ENCODE results near the gene CNTNAP4.

The CNTNAP4 gene

DNA sequence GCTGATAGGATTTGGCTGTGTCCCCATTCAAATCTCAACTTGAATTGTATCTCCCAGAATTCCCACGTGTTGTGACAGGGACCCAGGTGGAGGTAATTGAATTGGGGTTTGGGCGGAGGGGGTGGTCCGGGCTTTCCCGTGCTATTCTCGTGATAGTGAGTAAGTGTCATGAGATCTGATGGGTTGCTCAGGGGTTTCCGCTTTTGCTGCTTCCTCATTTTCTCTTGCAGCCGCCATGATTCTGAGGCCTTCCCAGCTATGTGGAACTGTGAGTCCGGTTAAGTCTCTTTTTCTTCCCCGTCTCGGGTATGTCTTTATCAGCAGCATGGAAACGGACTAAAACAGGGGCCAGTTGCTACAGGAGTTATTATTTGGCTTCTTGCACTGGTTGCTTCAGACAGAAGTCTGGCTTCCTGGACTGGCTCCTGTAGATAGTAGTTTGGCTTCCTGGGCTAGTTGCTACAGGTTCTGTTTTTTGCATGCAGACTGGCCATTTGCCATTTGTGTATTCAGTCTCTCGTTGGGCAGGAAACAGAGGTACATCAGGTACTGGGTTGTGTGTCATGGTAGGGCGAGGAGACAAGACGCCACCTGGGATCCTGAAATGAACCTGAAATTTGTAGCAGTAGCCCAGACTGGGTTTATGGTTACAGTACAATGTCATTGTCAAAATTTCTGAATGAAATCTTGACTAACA, 32.6 kb downstream of the CNTNAP4 start:
- DNase-seq (ENCODE audit: low read depth in 2 of 2), result no peak

DNA sequence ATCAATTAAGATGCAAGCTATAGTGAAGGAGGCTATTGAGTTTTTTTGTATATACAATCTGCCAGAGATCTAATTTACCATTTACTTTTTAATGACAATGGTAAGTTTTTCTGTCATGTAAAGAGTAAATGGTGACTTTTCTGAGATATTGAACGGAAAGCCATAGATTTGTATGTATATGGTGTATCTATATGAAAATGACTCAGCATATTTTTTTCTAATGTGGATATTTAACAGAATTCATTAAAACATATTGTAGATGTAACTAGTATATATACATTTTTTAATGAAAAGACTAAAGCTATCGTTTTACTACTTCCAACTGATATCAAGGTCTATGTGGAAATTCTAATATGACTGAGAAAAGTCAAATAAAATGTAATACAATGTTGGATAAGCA, 34.1 kb downstream of the CNTNAP4 start:
- no peak for DNase-seq (ENCODE audit: low read depth in 2 of 2)

DNA sequence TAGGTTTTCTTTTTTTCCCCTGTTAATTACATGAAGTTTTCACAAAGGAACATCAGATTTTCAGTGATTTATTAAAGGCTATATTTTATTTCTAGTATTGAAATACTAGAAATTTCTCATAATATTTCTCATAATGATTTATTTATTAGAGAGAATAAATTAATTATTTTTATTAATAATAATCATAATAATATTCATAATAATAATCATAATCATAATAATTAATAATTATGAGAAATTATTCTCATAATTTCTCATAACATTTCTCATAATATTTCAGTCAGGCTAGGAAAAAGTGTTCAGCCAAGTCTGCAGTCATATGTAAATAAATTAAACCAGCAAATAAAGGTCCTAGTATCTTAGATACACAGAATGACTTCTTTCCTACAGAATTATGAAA, 41.4 kb downstream of the CNTNAP4 start:
- no peak for DNase-seq (ENCODE audit: low read depth in 2 of 2)

DNA sequence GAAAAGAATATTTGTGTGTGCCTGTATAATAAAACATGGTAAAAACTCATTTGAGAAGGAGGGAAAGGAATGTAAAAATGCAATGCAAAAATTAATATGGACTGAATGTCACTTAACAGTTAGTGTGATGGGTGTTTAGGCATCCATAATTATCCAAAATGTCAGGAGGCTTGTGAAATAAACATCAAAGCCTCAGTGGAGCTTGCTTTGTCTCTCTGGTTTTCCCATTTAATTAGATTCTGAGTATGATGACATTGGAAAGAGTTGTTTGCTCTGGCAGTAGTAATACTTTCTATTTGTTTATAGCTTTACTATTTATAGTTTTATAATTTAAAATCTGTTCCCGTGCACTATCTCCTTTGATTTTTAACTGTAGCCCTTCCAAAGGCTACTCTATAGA, 51.9 kb downstream of the CNTNAP4 start:
- DNase-seq (ENCODE audit: low read depth in 2 of 2), result no peak

DNA sequence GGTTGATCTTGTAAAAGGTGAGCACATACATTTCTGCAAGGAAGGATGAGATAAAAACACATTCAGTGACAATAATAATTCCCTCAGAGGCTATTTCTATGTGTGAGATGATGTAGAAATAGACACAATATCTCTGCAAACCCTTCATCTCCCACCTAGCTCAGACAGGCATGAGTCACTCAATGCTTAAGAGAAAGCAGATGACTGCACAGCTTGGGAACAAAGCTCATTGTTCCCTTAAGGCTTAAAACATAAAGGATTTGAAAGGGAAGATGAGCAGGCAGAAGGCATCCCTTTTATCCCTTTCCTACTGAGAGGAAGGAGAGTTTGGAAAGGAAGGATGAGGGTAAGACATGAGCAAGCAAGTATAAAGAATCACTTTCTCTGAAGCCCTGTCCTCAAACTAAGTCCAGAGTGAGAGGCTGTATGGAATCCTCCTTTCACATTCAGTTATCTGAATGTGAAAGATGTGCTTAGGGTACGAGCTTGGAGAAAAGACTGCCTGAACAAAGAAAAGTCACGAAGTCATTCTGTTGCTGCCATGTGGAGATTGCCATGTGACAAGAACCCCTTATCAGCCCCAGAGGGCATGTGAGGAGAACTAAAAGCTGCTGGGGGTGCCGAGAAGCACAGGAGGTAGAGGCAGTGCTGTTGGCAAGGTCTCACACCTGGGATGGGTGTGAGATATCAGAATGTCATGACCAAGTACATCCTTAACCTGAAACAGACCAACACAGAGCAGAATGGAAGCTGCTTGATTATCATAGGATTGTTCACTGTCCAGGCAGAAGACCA, 58.2 kb downstream of the CNTNAP4 start:
- DNase-seq (ENCODE audit: low read depth in 2 of 2), result no peak

DNA sequence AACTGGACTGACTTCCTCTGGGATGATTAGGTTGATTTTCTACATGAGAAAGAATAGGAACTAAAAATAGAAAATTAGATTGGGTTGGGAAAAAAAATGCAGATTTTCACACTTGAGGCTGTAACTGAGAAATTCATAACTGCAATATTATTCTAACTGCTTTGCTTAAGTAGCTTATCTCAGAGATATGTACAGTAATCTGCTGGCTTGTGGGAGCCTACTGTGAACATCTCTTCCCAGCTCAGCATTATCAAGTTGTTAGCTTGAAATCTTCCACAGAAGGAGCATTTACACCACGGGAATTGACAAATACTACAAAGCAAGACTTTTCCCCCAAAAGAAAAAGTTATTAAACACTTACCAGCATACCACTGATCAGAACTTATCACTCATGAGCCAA, 58.9 kb downstream of the CNTNAP4 start:
- DNase-seq (ENCODE audit: low read depth in 2 of 2), result no peak

DNA sequence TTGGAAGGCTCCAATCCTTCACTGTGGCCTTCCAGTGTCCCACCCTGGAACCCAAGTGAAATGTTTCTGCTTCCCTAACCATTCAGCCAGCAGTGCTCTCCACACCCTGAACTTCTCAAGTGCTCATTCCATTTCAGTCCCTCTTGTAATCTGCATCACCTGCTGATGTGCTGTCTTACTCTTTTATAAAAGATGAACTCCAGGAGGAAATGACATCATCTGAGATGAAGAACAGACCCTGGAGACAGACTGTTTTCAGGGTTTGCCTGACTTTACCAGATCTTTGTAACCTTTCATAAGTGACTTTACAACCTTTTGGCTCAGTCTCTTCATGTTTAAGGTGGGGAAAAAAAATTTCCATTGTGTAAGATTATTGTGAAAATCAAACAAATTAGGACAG, 61.3 kb downstream of the CNTNAP4 start:
- no peak for DNase-seq (ENCODE audit: low read depth in 2 of 2)

DNA sequence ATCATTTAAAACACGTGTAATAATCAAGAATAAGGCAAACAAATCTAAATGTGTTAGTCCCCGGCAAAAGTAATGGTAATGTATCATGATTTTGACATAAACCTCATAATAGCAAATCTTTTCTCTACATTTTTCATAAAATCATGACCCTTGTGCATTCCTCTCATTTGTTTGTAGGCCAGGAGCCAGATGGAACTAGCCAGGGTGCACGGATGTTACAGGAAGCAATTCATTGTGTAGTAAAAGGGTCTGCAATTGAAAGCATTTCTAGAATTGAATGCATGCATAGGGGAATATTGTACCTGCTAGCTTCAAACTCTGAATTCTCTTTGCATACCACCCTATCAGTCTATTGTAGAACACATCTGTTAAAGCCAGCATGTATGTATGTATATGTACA, 66.6 kb downstream of the CNTNAP4 start:
- no peak for DNase-seq (ENCODE audit: low read depth in 2 of 2)

DNA sequence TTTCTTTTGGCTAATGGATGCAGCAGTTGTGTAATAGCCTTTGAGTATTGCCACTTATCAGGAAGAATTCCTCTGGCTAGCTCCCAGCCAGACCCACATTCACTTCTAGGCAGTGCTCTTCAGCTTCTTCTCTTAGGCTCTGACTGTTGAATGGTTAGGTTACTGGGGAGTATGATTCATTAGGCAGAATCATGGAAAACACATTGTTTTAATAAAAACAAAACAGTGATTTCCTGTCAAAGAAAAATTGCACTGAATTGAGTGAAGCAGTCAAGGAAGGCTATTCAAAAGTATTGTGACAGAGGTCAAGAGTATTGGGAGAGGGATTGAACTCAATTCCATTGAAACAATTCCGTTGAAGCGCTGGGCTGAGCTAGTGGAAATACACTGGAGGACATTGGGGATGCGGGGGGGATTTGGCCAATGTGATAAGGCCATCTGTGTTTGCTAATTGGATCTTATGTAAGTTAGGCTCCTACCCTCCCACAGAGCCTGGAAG, 68.0 kb downstream of the CNTNAP4 start:
- DNase-seq (ENCODE audit: low read depth in 2 of 2), result no peak

DNA sequence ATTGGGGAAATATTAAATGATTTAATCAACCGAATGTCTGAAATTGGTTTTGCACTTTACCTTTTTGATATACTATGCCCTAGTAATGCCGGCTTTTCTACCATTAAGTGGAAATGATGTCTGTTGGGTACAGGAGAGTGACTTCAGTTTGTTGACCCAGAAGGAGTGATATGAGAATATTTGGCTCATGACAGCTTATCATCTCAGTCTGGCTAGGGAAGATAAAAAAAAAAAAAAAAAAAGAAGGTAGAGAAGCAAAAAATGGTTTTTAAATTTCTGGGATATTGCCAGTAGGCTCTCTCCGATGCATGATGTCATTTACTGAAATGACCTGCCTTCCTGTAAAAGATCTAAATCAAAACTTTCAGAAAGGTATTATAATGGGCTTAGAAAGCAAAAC, 69.0 kb downstream of the CNTNAP4 start:
- no peak for DNase-seq (ENCODE audit: low read depth in 2 of 2)

DNA sequence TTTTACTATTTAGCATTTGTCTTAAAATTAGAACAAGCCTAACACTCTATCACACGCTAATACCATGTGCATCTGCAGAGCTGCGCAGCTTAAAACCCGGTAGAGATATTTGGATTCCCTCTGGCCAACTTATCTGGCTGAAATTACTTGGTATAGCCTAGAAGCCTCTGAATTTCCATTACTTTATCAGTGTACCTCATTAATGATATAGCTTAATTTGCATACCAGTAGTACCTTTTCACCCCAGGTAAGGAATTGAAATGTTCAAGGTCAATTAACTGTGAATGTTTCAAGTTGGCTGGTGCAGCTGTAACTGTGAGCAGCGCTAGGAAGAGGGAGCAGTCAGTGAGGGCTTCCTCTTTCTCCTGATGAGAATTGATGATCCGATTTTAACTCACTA, 74.2 kb downstream of the CNTNAP4 start:
- DNase-seq (ENCODE audit: low read depth in 2 of 2), result no peak

DNA sequence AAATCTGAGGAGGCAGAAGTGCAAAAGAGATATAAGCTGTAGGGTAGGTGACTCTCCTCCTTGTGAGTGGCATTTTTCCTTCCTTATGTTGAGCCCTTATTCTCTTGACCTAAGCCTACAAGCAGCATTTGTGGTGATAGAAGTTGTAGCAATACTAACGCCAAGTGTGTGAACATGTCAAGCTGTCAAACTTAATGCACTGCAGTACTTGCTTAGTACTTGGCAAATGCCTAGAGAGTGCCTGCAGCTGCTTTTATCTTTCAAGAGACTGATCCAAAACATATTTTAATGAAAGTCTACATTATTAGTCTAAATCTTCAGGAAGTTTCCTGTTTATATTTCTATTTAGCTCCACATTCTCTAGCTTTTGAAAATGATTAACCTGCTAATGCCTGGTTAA, 83.2 kb downstream of the CNTNAP4 start:
- DNase-seq (ENCODE audit: low read depth in 2 of 2), result no peak

DNA sequence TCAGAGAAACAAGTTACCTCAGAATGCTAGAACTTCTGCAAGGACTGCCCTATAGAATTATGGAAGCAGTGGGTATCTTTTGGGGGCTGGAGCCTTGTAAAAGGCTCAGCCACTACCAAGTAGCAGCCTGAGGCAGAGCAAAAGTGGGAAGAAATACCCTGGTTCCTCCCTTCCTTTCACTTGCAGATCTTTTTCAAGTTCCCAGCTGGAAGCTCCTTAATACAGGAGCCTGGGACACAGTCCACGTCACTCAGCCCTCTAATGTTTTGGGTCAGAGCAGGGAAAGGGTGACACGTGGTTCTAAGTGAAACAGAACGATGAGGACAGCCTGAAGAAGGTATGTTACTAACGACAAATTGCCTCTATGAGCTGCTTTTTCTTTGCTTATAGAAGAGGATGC, 93.1 kb downstream of the CNTNAP4 start:
- DNase-seq (ENCODE audit: low read depth in 2 of 2), result no peak

DNA sequence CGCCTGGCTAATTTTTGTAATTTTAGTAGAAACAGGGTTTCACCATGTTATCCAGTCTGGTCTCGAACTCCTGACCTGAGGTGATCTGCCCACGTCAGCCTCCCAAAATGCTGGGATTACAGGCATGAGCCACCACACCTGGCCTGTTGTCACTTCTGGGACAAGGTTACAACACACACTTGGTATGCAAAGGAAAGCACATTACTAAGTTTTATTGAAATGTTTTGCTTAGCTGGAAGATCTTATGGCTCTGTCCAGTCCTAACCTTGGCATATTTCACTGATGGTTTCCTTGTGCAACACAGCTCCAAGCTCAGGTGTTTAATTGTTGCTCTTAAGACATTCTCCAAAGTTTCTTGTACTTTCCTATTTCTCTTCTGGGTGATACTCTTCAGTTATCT, 94.2 kb downstream of the CNTNAP4 start:
- DNase-seq (ENCODE audit: low read depth in 2 of 2), result no peak

DNA sequence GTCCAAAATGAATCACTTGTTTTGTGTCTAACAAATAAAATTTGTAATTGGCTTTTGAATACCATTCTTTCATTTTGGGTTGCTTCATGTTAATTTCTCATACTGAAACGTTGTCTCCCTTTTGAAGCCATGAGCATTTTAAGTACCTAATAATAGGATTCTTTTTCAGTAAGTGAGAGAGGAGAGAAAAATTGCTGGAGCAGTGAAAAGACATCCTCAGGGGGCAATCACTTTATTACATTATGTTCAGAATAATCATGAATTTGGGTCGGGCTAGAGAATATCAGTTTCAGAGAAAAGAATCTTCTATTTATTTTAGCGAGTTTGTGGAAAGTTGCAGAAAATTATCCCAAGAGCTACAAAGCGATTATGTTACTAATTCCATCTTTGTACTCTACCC, 96.8 kb downstream of the CNTNAP4 start:
- DNase-seq (ENCODE audit: low read depth in 2 of 2), result no peak

DNA sequence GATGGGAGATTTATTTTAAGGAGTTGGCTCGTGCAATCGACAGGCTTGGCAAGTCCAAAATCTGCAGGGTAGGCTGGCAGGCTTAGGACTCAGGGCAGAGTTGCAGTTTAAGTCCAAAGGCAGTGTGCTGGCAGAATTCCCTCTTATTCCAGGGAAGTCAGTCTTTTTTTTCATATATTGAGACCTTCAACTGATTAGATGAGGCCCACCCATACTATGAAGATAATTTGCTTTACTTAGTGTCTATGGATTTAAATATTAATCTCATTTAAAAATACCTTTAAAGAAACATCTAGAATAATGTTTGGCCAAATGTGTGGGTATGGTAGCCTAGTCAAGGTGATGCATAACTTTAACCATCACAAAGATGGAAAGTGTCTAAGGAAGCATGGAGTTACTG, 99.8 kb downstream of the CNTNAP4 start:
- DNase-seq (ENCODE audit: low read depth in 2 of 2), result no peak

DNA sequence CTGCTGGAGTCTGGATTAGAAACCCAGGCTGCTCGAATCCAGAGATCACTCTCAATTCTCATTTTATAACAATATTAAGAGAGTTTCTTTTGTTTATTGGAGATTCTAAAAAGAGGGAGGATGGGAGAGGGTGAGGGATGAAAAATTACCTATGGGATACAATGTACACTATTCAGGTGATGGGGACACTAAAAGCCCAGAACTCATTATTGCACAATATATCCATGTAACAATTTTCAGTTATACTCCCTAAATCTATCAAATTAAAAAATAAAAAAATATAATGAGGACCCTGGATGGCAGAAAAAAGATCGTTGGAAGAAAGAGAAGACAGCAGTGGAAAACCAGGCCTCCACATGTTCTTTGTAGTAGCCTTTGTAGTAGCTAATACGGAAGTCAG, 100.8 kb downstream of the CNTNAP4 start:
- no peak for DNase-seq (ENCODE audit: low read depth in 2 of 2)

DNA sequence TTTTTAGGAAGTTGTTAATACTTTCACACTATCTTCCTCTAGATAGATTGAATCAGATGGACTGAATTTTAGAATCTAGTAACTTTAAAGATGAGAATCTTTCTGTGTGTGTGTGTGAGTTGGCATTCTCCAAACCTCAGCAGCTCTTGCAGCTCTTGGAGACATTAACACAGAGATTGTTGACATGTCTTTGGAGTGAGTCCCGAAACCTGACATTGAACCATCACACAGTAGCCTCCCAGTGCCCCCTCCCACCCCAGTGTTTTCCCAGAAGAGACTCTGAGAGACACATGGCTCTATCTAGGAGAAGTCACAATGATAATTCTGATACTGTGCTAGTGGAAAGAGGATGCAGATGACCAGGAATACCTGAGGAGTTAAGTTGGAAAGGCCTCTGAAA, 103.9 kb downstream of the CNTNAP4 start:
- no peak for DNase-seq (ENCODE audit: low read depth in 2 of 2)

DNA sequence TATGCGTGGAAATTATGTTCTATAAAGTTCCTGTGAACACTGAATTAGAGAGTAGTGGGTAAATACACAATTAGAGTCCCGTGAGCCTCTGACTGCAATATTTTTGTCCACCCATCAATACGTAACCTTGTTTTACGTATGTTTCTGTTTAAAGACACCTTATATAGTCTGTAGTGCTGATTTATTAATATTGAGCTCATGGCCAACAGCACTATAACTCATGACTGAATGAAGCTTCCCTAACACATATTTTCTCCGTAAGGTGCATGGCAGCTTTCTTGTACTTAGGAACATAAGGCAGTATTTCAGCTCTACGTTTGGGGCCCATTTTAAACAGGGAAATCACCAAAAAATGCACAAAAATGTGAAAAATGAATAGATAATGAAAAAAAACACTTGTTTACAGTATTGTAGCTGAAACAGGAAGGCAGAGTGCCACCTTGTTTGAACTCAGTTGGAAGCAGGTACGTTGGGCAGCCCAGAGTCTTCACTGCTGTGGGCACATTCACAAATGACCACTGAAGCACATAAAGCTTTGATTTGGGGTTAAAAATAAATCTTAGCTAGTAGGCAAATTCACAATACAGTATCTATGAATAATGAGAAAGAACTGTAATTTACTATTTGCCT, 108.5 kb downstream of the CNTNAP4 start:
- no peak for DNase-seq (ENCODE audit: low read depth in 2 of 2)

DNA sequence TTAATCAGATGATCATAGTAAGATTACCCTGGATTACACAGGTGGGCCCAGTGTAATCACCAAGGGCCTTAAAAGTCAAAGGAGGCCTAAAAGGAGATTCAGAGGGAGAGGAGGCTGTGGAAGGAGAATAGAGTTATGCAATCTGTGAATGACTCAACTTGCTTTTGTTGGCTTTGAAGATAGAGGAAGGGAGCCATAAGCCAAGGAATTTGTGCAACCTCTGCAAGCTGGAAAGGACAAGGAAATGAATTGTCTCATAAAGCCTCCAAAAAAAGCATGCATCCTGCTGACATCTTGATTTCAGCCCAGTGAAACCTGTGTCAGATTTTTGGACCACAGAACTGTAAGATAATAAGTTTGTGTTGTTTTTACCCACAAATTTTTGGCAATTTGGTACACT, 109.6 kb downstream of the CNTNAP4 start:
- DNase-seq (ENCODE audit: low read depth in 2 of 2), result no peak

DNA sequence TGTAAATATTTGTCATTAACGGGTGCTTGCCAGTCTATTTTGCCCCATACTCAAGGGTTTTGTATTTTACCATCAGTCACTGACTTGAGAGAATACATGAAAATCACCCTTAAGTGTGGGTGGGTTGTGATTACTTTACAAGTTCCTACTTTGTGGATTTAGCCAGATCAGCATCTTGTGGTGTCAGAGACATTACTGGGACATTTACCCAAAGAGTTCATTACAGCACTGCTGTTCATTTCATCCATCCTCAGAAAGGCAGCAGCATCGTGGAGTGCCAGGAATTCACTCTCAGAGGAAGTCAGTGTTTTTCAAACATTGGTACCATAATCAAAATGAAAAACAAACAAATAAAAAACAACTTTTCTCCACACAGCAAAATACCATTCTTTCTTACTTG, 110.8 kb downstream of the CNTNAP4 start:
- no peak for DNase-seq (ENCODE audit: low read depth in 2 of 2)

DNA sequence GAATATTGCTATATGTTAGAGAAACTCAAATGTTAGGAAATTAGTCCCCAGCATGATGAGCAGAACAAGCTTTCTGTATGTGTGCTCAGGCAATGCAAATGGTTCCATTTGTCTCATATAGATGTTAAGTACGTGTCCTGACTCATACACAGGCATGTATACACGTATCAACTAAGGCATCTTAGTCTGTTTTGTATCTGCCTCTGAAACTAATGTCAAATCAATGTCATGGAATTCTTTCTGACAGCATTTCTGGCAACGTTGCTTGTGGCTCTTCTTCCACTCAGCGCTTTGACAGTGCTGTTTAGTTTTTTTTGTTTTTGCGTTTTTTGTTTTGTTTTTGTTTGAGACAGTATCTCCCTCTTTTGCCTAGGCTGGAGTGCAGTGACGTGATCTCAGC, 111.9 kb downstream of the CNTNAP4 start:
- DNase-seq (ENCODE audit: low read depth in 2 of 2), result no peak

DNA sequence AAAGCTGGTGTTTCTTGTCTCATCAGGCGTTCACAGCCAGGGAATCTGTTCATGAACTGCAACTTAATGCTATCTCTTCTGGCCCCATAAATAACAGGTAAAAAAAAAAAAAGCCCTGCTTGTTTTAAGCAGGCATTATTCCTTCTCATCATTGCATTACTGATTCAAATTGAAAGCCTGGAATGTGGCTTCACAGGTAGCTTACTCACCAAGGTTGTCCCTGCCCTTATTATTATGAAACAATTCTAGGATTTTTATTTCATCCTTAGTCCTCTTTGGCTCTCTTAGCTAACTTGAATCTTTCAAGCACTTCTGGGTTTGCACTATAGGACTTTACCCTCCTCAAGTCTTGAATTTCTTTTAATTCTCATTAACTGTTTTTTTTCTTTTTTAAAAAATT, 113.3 kb downstream of the CNTNAP4 start:
- DNase-seq (ENCODE audit: low read depth in 2 of 2), result no peak

Measured in stimulated activated CD8-positive, alpha-beta memory T cell treated with anti-CD3 and anti-CD28 coated beads, Interleukin-7, amount 100 ng/mL, for 1 hour (primary cell).